GM19324 (cell line): Measurements from ENCODE around the gene FRRS1L.

Experiments used
- ATAC-seq: cut with Tn5 transposase; IDR thresholded peaks from one replicate; pipeline ENCODE4 v1.9.1; 2021; ENCODE audit warnings: mild to moderate bottlenecking, moderate library complexity; ENCODE audit not compliant: unreplicated experiment, low FRiP score

The FRRS1L gene, protein sequence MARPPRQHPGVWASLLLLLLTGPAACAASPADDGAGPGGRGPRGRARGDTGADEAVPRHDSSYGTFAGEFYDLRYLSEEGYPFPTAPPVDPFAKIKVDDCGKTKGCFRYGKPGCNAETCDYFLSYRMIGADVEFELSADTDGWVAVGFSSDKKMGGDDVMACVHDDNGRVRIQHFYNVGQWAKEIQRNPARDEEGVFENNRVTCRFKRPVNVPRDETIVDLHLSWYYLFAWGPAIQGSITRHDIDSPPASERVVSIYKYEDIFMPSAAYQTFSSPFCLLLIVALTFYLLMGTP

DNA sequence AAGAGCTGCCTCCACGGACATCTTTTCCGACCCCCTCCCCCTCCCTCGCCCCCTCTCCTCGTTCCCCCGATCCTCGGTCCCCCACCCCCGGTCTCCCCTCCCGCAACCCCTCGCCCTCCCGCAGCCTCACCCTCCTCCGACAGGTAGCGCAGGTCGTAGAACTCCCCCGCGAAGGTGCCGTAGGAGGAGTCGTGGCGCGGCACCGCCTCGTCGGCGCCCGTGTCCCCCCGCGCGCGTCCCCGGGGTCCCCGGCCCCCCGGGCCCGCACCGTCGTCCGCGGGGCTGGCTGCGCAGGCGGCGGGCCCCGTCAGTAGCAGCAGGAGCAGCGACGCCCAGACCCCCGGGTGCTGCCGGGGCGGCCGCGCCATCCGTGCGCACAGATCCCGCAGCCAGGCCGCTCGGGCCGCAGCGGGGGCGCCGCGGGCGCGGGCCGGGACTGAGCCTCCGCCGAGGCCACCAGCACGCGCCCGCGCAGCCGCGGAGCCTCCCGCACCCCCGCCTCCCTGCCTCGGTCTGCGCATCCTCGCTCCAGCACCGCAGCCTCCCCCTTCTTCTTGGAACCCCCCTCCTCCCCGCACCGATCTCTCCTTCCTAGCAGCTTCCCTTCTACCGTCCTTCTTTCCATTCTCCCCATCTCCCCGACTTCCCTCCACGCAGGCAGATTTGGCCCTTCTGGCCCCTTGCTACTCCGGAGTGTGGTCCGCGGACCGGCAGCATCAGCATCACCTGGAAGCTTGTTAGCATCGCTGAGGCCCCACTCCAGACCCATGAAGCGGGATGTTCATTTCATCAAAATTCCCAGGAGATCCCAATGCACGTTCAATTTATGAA is at the start of gene FRRS1L:
FRRS1L (minus strand) TSS at position 479 of the 831 bp plus-strand sequence; CDS start at position 368, 111 bp downstream.
- no peak for ATAC-seq

DNA sequence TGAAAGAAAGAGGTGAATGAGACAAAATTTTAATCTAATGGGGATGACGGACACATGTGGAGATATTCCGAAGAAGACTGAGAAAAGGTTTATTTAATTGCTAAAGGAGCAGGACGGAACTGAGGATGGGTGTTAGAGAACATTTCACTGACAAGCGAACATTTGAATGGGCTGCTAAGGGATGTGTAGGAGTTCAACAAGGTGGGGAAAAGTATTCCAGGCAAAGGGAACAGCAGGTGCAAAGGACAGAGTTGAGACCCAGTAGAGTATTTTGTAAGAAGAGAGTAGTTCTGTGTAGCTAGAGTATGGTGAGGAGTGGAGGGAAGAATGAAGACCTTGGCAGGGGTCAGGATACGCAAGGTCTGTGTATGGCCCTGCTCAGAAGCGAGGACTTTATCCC is 47.4 kb upstream of the FRRS1L start:
- ATAC-seq = no peak

DNA sequence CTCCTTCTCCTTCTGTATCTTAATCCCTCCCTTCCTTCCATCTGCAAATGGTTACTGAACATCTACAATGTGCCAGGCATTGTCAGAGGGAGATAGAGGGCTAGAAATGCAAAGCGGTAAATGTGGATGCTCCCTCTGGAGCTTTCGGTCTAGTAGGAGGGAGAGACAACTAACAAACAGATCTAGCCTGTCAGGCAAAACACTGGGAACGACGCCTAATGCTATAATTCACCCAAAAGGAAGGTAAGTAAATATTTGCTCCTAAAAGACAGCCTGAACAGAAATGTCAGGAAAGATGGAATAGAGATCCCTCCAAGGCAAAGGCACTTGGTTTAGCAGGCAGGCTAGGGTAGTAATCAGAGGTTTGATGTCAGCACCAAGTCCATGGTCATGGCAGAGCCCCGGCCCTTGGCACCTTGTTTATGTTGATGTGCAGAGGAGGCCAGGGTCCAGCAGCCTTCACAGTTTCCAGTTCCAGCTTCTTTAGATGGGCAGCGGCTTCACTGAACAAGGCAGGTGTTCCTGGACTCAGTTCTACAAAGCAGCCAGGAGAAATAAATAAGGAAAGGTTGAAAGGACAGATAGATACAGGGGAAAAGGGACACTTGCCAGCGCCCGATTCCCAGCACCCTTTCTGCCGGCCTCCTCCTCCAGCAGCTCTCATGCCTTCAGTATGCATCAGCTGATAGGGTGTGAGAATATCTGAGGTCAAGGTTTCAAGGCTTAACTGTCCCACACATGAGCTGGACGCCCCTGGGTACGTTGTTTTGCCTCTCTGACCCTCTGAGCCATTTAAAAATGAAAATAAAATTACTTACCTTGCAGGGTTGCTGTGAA is 46.5 kb upstream of the FRRS1L start:
- no peak for ATAC-seq

DNA sequence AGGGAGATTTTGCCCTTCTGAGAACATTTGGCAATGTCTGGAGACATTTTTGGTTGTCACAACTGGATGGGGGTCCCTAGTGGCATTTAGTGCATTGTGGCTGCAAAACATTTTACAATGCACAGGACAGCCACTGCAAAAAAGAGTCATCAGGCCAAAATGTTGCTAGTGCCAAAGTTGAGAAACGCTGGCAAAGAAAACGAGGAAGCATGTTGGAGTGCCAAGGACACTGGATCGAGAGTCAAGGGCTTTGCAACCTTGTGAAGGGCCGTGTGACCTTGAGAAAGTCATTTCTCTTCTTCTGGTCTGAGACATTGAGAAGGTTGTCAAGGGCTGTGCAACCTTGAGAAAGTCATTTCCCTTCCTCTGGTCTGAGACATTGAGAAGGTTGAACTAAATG is 45.7 kb upstream of the FRRS1L start:
- ATAC-seq = no peak

- ATAC-seq = no peak
These were observed 39.6 kb upstream of the FRRS1L start for GRCh38 chr9:109206670-109207069.

- no peak for ATAC-seq
These were observed 38.5 kb upstream of the FRRS1L start for GRCh38 chr9:109205526-109205925.

DNA sequence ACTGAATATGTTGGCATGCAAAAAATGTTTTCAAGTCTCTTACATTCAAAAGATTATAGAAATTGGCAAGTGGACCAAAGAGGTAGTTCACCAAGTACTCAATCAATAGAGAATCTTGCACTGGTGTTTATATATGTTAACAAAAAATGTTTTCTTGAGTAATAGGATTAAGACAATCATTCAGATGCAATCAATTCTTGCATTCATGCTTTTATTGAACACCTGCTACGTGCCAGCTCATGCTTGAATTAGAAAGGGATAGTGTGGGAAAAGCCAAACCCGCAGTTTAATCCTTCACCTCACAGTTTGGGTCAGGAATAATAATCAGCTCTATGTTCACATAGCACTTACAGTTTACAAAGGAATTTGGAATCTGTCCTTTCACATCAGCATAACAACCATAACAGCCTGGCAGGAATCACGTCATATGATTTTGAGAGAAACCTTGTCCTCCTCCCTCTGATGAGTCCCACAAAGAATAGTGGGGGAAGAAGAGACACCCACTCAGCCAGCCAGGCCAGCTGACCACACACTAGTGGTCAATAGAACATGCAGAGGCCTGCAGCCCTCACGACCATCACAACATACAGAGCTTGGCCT is 36.8 kb upstream of the FRRS1L start:
- ATAC-seq = no peak

DNA sequence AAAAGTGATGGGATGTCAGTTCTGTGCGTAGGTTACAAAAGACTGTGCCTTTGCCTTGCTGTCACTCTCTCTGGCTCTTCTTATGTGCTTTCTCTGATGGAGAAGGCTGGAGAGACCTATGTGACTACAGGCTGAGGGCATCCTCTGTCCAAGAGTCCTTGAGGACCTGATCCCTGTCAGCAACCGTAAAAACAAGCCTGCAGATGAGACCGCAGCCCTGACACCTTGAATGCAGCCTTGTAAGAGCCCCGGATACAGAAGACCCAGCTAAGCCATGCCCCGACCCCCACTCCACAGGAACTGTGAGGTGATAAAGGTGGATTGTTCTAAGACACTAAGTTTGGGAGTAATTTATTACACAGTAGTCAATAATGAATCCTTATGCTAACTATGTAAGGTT is 32.6 kb upstream of the FRRS1L start:
- ATAC-seq = no peak

DNA sequence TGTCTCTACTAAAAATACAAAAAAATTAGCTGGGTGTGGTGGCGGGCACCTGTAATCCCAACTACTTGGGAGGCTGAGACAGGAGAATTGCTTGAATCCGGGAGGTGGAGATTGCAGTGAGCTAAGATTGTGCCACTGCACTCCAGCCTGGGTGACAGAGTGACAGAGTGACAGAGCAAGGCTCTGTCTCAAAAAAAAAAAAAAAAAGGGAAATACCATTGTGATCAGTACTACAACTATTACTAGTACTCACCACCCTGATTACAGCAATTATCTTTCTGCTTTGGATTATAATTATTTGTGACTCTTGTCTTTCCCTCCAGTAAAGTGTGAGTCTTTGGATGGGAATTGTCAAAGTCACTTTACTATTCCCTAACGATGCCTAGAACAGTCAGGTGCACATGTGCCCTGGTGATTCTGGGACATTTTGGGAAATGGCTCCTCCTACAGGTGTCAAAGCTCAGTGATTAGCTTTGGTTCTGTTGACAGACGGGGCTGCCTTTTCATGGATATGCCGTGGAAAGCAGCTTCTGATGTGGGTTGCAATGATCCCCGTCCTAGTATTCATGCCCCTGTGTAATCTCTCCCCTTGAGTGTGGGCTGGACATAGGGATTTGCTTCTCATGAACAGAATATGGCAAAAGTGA is 31.8 kb upstream of the FRRS1L start:
- no peak for ATAC-seq

GRCh38 chr9:109193974-109194556 is 27.0 kb upstream of the FRRS1L start:
- no peak for ATAC-seq

DNA sequence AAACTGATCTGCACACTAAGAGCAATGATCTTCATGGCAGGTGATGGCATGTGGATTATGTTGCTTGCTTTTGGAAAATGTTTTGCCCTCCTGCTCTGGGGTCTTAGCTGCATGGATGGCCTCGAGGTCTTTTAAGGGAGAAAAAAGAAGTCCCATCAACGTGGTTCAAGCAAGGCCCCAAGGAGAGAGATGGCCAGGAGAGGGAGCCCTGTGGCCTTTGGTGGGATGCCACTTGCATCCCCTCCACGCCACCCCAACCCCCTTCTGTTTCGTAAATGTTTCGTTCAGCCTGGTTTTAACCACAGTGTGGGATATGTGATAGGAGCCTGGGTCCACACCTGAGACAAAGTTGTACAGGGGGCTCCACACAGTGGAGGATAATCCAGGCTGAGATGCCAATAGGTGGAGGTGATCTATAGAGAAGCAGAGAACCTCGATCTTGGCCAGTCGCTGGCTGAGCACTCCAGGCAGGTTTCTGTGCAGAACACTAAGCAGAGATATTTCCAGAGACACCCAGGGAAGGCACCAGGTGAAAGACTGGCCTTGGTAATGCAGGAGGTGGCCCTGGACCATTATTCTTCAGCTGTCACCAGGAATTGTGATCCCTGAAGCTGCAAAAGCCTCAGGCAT is 25.8 kb upstream of the FRRS1L start:
- no peak for ATAC-seq

DNA sequence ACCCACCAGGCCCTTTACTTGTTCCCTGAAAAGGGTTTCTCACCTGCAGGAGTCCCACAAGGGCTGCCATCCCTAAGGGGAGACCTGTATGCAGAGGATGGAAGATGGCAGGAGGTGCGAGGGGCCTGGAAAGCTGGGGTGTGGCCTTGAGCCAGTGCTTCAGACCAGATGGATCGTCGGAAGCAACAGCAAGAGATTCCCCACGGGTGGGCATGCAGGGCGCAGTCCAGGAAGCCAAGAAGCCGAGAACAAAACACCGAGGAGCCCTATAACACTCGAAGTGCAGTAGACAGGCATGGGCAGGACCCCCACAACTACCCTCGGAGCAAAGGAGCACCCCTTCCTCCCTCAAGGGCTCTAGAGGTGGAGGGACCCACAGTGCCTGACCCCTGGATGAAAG is 24.7 kb upstream of the FRRS1L start:
- no peak for ATAC-seq

- no peak for ATAC-seq
These were observed 23.1 kb upstream of the FRRS1L start for GRCh38 chr9:109190151-109190550.

DNA sequence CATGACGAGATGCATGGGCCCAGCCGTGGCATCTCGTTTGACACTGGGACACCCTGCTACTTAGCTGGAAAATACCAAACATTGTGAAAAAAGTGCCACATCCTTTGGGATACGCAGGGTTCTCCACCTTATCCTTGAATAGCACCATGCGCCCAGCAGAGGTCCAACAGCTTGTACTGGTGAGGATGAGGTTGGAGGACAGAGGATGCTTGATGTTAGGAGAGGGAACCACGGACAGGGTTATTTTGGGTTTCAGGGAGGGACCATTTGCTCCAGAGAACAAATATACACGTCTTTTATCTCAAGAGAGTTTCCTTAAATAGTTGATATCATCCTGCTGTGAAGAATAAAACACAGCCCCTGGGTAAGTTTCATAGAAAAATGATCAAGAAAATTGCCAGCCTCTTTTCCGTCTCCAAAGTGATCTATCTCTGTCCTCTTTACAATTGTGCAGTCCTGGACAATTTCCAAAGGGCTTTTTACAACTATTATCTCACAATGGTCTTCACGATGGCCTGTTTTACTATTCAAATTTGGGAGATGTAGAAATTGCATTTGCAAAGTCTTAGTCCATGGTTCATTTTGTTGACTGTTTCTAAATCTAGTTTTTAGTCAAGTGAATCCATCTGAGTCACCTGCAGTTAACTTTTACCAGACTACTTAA is 19.9 kb upstream of the FRRS1L start:
- no peak for ATAC-seq

GRCh38 chr9:109182940-109183798 is 16.1 kb upstream of the FRRS1L start:
- no peak for ATAC-seq

DNA sequence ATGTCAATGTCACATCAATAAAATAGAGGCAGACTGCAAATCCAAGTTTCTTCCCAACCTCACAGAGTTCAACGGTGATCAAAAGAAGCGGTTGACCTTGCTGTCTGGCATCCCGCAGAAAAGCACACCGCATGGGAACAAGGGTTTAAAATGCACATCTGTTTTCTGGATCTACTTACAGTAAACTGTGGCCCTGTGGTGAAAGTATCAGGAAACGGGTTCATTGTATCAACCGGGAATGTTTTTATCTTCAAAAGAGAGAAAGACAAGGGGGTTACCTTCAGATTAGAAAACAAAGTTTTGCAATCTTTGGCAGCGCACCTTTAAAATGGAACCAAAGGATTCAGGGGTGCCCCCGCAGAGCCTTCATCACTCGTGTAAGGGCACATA is 15.5 kb upstream of the FRRS1L start:
- no peak for ATAC-seq

DNA sequence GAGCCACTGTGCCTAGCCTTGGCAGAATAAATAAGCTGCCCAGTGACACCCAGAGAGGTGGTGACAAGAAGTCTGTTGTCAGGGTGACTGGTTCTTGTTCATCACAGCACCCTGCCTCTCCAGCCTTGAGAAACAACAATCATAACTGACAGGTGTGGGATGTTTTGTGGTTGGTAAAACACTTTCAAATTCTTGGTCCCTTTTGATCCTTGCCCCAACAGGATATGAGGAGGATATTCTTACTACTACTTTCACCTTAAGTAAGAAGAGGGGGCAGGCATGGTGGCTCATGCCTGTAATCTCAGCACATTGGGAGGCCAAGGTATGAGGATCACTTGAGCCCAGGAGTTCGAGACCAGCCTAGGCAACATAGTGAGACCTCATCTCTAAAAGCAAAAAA is 14.2 kb upstream of the FRRS1L start:
- no peak for ATAC-seq
